Stimulated activated effector memory CD8-positive, alpha-beta T cell treated with anti-CD3 and anti-CD28 coated beads, Interleukin-12 subunit alpha, Interleukin-12 subunit beta, amount 100 ng/mL, for 72 hours (primary cell): ENCODE measurements around the gene KIF13A.
"Not testable (repeated sequence)": the region's sequence is repeated elsewhere in the genome, so short reads cannot be mapped to it uniquely, and the experiment has no call there.

ENCODE experiments used
- ATAC-seq: fragments of 150-1000 bp; cut with Tn5 transposase; 2 replicates; pipeline ENCODE4 v1.10.0; 2021
- DNase-seq, 2 donors: peaks; one replicate each; pipeline ENCODE4 v3.0.0; 2021 to 2022; ENCODE audit warnings: low spot score in 2 of 2
- H3K27ac Mint-ChIP-seq: one replicate; pipeline ENCODE4 v1.8.0; 2022; ENCODE audit warnings: mild to moderate bottlenecking, mixed read lengths
- H3K36me3 Mint-ChIP-seq: one replicate; pipeline ENCODE4 v1.8.0; 2022; ENCODE audit warnings: mild to moderate bottlenecking, mixed read lengths
- H3K4me1 Mint-ChIP-seq: one replicate; pipeline ENCODE4 v1.8.0; 2022; ENCODE audit warnings: mixed read lengths
- H3K4me3 Mint-ChIP-seq: one replicate; pipeline ENCODE4 v1.8.0; 2022; ENCODE audit warnings: mild to moderate bottlenecking, mixed read lengths
- H3K9me3 Mint-ChIP-seq: one replicate; pipeline ENCODE4 v1.8.0; 2022; ENCODE audit warnings: mixed read lengths

KIF13A gene

GRCh38 chr6:17910189-17910588 is 77.2 kb downstream of the KIF13A start:
- H3K4me3 Mint-ChIP-seq = no peak overlapping the region
- H3K27ac Mint-ChIP-seq = no peak overlapping the region
- no peaks in the 10 kb centered on the region for H3K36me3 Mint-ChIP-seq
- peaks cover 9% of the 10 kb centered on the region for H3K4me1 Mint-ChIP-seq
- ATAC-seq = no peak
- DNase-seq = no peak
- H3K9me3 Mint-ChIP-seq = no peaks in the 10 kb centered on the region

- no peak overlapping the region for H3K27ac Mint-ChIP-seq
- DNase-seq (no peak), ATAC-seq (no peak)
- H3K9me3 Mint-ChIP-seq = no peaks in the 10 kb centered on the region
- H3K4me1 Mint-ChIP-seq = peaks cover 9% of the 10 kb centered on the region
- H3K4me3 Mint-ChIP-seq = no peak overlapping the region
- H3K36me3 Mint-ChIP-seq = no peaks in the 10 kb centered on the region
These were observed 78.6 kb downstream of the KIF13A start for GRCh38 chr6:17908831-17909230.

GRCh38 chr6:17907406-17908229 is 79.8 kb downstream of the KIF13A start:
- Mint-ChIP-seq H3K4me3 (no peak overlapping the region), H3K36me3 (no peaks in the 10 kb centered on the region), H3K4me1 (peaks cover 9% of the 10 kb centered on the region), H3K27ac (no peak overlapping the region), H3K9me3 (no peaks in the 10 kb centered on the region)
- ATAC-seq (peak; percentile 69), DNase-seq (no peak)

GRCh38 chr6:17905611-17906592 is 81.5 kb downstream of the KIF13A start:
- no peak overlapping the region for H3K27ac Mint-ChIP-seq
- H3K9me3 Mint-ChIP-seq = no peaks in the 10 kb centered on the region
- ATAC-seq = no peak
- DNase-seq = no peak
- no peaks in the 10 kb centered on the region for H3K36me3 Mint-ChIP-seq
- H3K4me3 Mint-ChIP-seq = no peak overlapping the region
- H3K4me1 Mint-ChIP-seq = peaks cover 9% of the 10 kb centered on the region

- no peak overlapping the region for H3K4me3 Mint-ChIP-seq
- no peak for ATAC-seq
- peaks cover 9% of the 10 kb centered on the region for H3K4me1 Mint-ChIP-seq
These were observed 82.8 kb downstream of the KIF13A start for GRCh38 chr6:17904491-17905120.

GRCh38 chr6:17902974-17903373 is 84.5 kb downstream of the KIF13A start:
- Mint-ChIP-seq H3K4me3 (no peak overlapping the region), H3K27ac (no peak overlapping the region), H3K4me1 (peaks cover 8% of the 10 kb centered on the region), H3K36me3 (no peaks in the 10 kb centered on the region), H3K9me3 (no peaks in the 10 kb centered on the region)
- DNase-seq = no peak
- ATAC-seq = no peak

More at GRCh38 chr6:17904491-17905120, 82.8 kb downstream of the KIF13A start:
- Mint-ChIP-seq H3K9me3 (no peaks in the 10 kb centered on the region), H3K36me3 (no peaks in the 10 kb centered on the region), H3K27ac (no peak overlapping the region)
- no peak for DNase-seq

- Mint-ChIP-seq H3K36me3 (no peaks in the 10 kb centered on the region), H3K9me3 (no peaks in the 10 kb centered on the region), H3K4me1 (no peaks in the 10 kb centered on the region), H3K27ac (no peak overlapping the region), H3K4me3 (no peak overlapping the region)
- DNase-seq = no peak
- no peak for ATAC-seq
These were observed 85.9 kb downstream of the KIF13A start for GRCh38 chr6:17901493-17901892.

GRCh38 chr6:17900011-17900410 is 87.4 kb downstream of the KIF13A start:
- no peak overlapping the region for H3K4me3 Mint-ChIP-seq
- no peak for DNase-seq
- no peaks in the 10 kb centered on the region for H3K36me3 Mint-ChIP-seq
- no peak for ATAC-seq
- H3K4me1 Mint-ChIP-seq = no peaks in the 10 kb centered on the region
- no peak overlapping the region for H3K27ac Mint-ChIP-seq
- peaks cover 10% of the 10 kb centered on the region for H3K9me3 Mint-ChIP-seq

- Mint-ChIP-seq H3K9me3 (peaks cover 10% of the 10 kb centered on the region), H3K4me3 (no peak overlapping the region), H3K36me3 (no peaks in the 10 kb centered on the region), H3K27ac (no peak overlapping the region), H3K4me1 (no peaks in the 10 kb centered on the region)
- DNase-seq (no peak), ATAC-seq (no peak)
These were observed 87.9 kb downstream of the KIF13A start for GRCh38 chr6:17899491-17899890.

- Mint-ChIP-seq H3K9me3 (peaks cover 10% of the 10 kb centered on the region), H3K27ac (no peak overlapping the region), H3K4me1 (no peaks in the 10 kb centered on the region), H3K36me3 (no peaks in the 10 kb centered on the region), H3K4me3 (no peak overlapping the region)
- ATAC-seq (no peak), DNase-seq (no peak)
These were observed 89.8 kb downstream of the KIF13A start for GRCh38 chr6:17897681-17898080.

GRCh38 chr6:17894905-17895304 is 92.5 kb downstream of the KIF13A start:
- H3K36me3 Mint-ChIP-seq = no peaks in the 10 kb centered on the region
- H3K4me3 Mint-ChIP-seq = no peak overlapping the region
- ATAC-seq (no peak), DNase-seq (no peak)
- no peak overlapping the region for H3K27ac Mint-ChIP-seq
- H3K4me1 Mint-ChIP-seq = no peaks in the 10 kb centered on the region
- H3K9me3 Mint-ChIP-seq = peaks cover 10% of the 10 kb centered on the region

- Mint-ChIP-seq H3K9me3 (peaks cover 10% of the 10 kb centered on the region), H3K4me3 (no peak overlapping the region), H3K4me1 (no peaks in the 10 kb centered on the region), H3K36me3 (no peaks in the 10 kb centered on the region), H3K27ac (no peak overlapping the region)
- ATAC-seq = no peak
- DNase-seq = no peak
These were observed 93.2 kb downstream of the KIF13A start for GRCh38 chr6:17894191-17894590.

GRCh38 chr6:17892097-17892686 is 95.2 kb downstream of the KIF13A start:
- no peak for ATAC-seq
- Mint-ChIP-seq H3K27ac (no peak overlapping the region), H3K4me3 (no peak overlapping the region)

GRCh38 chr6:17890309-17890708 is 97.1 kb downstream of the KIF13A start:
- ATAC-seq = no peak
- no peaks in the 10 kb centered on the region for H3K36me3 Mint-ChIP-seq

More at GRCh38 chr6:17892097-17892686, 95.2 kb downstream of the KIF13A start:
- no peaks in the 10 kb centered on the region for H3K4me1 Mint-ChIP-seq
- H3K36me3 Mint-ChIP-seq = no peaks in the 10 kb centered on the region
- H3K9me3 Mint-ChIP-seq = peaks cover 10% of the 10 kb centered on the region
- no peak for DNase-seq

GRCh38 chr6:17889777-17890176 is 97.7 kb downstream of the KIF13A start:
- H3K4me1 Mint-ChIP-seq, H3K27ac Mint-ChIP-seq, H3K36me3 Mint-ChIP-seq, ATAC-seq, H3K9me3 Mint-ChIP-seq, DNase-seq, H3K4me3 Mint-ChIP-seq: not testable (repeated sequence)

More at GRCh38 chr6:17890309-17890708, 97.1 kb downstream of the KIF13A start:
- Mint-ChIP-seq H3K9me3 (peaks cover 2% of the 10 kb centered on the region), H3K4me3 (no peak overlapping the region), H3K27ac (no peak overlapping the region), H3K4me1 (peaks cover 6% of the 10 kb centered on the region)
- no peak for DNase-seq
